Esophagus squamous epithelium (tissue), 5 donors: ENCODE measurements around the gene HLF. TPM values are rescaled to one million over a fixed set of nuclear protein-coding genes. Genes with fewer than 3 reads are reported as not detected.
"Not testable (repeated sequence)": the region's sequence is repeated elsewhere in the genome, so short reads cannot be mapped to it uniquely, and the experiment has no call there.

Experiments used
- DNase-seq: peaks from one replicate; lab custom pipeline; 2025; lab: John Stamatoyannopoulos, UW
- H3K27ac ChIP-seq, 4 donors: fragments of 200-600 bp; sonication (generic); one replicate each; pipeline ENCODE4 v1.5.1; 2016 to 2019; ENCODE audit warnings: mild to moderate bottlenecking in 1 of 4
- H3K27me3 ChIP-seq, 4 donors: fragments of 200-600 bp; sonication (generic); 1 replicate in 3 of 4; 2 replicates in 1 of 4; pipeline versions ENCODE4 v1.5.1 to v1.6.0; 2017 to 2021; ENCODE audit warnings: antibody characterized with exemption in 1 of 4
- H3K36me3 ChIP-seq, 3 donors: fragments of 200-600 bp; sonication (generic); one replicate each; pipeline ENCODE4 v1.5.1; 2016 to 2019
- H3K4me1 ChIP-seq, 3 donors: fragments of 200-600 bp; sonication (generic); one replicate each; pipeline ENCODE4 v1.5.1; 2017 to 2019
- H3K4me3 ChIP-seq, 4 donors: fragments of 200-600 bp; sonication (generic); 1 replicate in 3 of 4; 2 replicates in 1 of 4; pipeline ENCODE4 v1.5.1; 2016 to 2019; ENCODE audit warnings: mild to moderate bottlenecking in 2 of 4, moderate library complexity in 1 of 4
- H3K9me3 ChIP-seq, 3 donors: fragments of 200-600 bp; sonication (generic); one replicate each; pipeline ENCODE4 v1.5.1; 2016 to 2019
- CTCF ChIP-seq, 6 experiments: fragments of 450-650 bp in 4 of 6; fragments of 200-600 bp in 2 of 6; sonication (generic) in 2 of 6; IDR thresholded peaks; one replicate each; pipeline ENCODE4 v1.5.1; 2016 to 2019; ENCODE audit warnings: antibody characterized with exemption in 6 of 6, mild to moderate bottlenecking in 4 of 6, moderate library complexity in 4 of 6
- POLR2A ChIP-seq, 4 donors: fragments of 450-650 bp; IDR thresholded peaks; one replicate each; pipeline ENCODE4 v1.6.1; 2017; ENCODE audit warnings: antibody characterized with exemption in 4 of 4, mild to moderate bottlenecking in 4 of 4, moderate library complexity in 3 of 4
- WGBS, 2 donors: methylation state at CpG; one replicate each; pipeline ENCODE4 v1.1.5; 2018; 5-methylcytosine and 5-hydroxymethylcytosine counted together
- intact Hi-C: fragments of 100-400 bp; cut with DNase I; formaldehyde crosslinking; loops from one replicate; pipeline ENCODE4 v1.15.0; 2022
- total RNA-seq, 4 donors: library from RNA; depleted of rRNA; stranded (reverse); fragments of >200 nt; gene quantifications; one replicate each; pipeline ENCODE4 v1.1.0, GENCODE V29; 2016
- donor health status: DM: yes; HTN: yes; CAD: no.

Gene HLF
- total RNA-seq, 4 donors from 2014 or later: 7.7 to 55.1 (median 22.8) TPM

GRCh38 chr17:55324296-55324978, 59.7 kb downstream of the HLF start:
- Histone ChIP-seq H3K4me1 (peaks cover 0 to 24% (median 5%) of the 10 kb centered on the region in 3 donors), H3K9me3 (no peaks in the 10 kb centered on the region), H3K27ac (no peak overlapping the region), H3K27me3 (no peaks in the 10 kb centered on the region), H3K36me3 (peaks cover 0 to 20% (median 0%) of the 10 kb centered on the region in 3 donors), H3K4me3 (no peak overlapping the region)
- 84 to 88% methylated on average over 9 of the region's 9 CpGs for WGBS, 2 donors
- intact Hi-C loops: no loop called here
- DNase-seq: no peak
- no peak for TF ChIP-seq CTCF (IDR thresholded peaks at IDR 0.05)
- no peak for TF ChIP-seq POLR2A (IDR thresholded peaks at IDR 0.05)

- intact Hi-C loops: no loop called here
- no peak overlapping the region for H3K4me3 ChIP-seq
- no peaks in the 10 kb centered on the region for H3K27me3 ChIP-seq
- WGBS, 2 donors: 32 to 50% methylated on average over 2 of the region's 2 CpGs
- peaks cover 0 to 19% (median 0%) of the 10 kb centered on the region in 3 donors for H3K36me3 ChIP-seq
- no peaks in the 10 kb centered on the region for H3K9me3 ChIP-seq
- DNase-seq: no peak
- no peak overlapping the region for H3K27ac ChIP-seq
- peaks cover 0 to 14% (median 5%) of the 10 kb centered on the region in 3 donors for H3K4me1 ChIP-seq
- TF ChIP-seq POLR2A (IDR thresholded peaks at IDR 0.05) (no peak), CTCF (IDR thresholded peaks at IDR 0.05) (no peak)
Observed at GRCh38 chr17:55325406-55325805, 60.6 kb downstream of the HLF start.

- H3K4me1 ChIP-seq: peaks cover 0 to 8% (median 5%) of the 10 kb centered on the region in 3 donors
- intact Hi-C loops: no loop called here
- H3K27me3 ChIP-seq: no peaks in the 10 kb centered on the region
- H3K27ac ChIP-seq: no peak overlapping the region
- H3K36me3 ChIP-seq: peaks cover 0 to 16% (median 0%) of the 10 kb centered on the region in 3 donors
- WGBS, 2 donors: 83 to 90% methylated on average over 7 of the region's 7 CpGs
- no peak for DNase-seq
- TF ChIP-seq CTCF (IDR thresholded peaks at IDR 0.05): no peak
- no peak for TF ChIP-seq POLR2A (IDR thresholded peaks at IDR 0.05)
- H3K4me3 ChIP-seq: no peak overlapping the region
- H3K9me3 ChIP-seq: no peaks in the 10 kb centered on the region
Observed at GRCh38 chr17:55326030-55326429, 61.3 kb downstream of the HLF start.

- Histone ChIP-seq H3K4me3 (no peak overlapping the region), H3K27me3 (no peaks in the 10 kb centered on the region), H3K4me1 (no peaks in the 10 kb centered on the region), H3K9me3 (no peaks in the 10 kb centered on the region), H3K36me3 (peaks cover 0 to 15% (median 0%) of the 10 kb centered on the region in 3 donors), H3K27ac (no peak overlapping the region)
- WGBS, 2 donors: 39 to 61% methylated on average over 4 of the region's 4 CpGs
- intact Hi-C loops: no loop called here
- TF ChIP-seq POLR2A (IDR thresholded peaks at IDR 0.05) (no peak), CTCF (IDR thresholded peaks at IDR 0.05) (no peak)
- DNase-seq: no peak
Observed at GRCh38 chr17:55327225-55328088, 62.7 kb downstream of the HLF start.

GRCh38 chr17:55328514-55328913, 63.8 kb downstream of the HLF start:
- H3K4me3 ChIP-seq, H3K27ac ChIP-seq, H3K9me3 ChIP-seq, H3K27me3 ChIP-seq, H3K4me1 ChIP-seq, DNase-seq, H3K36me3 ChIP-seq, intact Hi-C loops: not testable (repeated sequence)
- 75 to 100% methylated on average over 2 of the region's 2 CpGs for WGBS, 2 donors
